Panc1 (cell line): ENCODE measurements around the gene FBF1. TPM values are rescaled to one million over a fixed set of nuclear protein-coding genes. Genes with fewer than 3 reads are reported as not detected.

ENCODE experiments used
- ATAC-seq: fragments of 200-7000 bp; cut with Tn5 transposase; 2 replicates; pipeline ENCODE4 v1.9.1; 2020; ENCODE audit warnings: mild to moderate bottlenecking, moderate library complexity
- BruUV-seq: library from RNA; stranded (reverse); fragments of 400-500 nt; replicated peaks from 2 replicates; lab custom pipeline; 2021; lab: Mats Ljungman, UMichigan
- CTCF ChIA-PET: fragments of 300-600 bp; sonication (Branson Sonifier 250); formaldehyde crosslinking; loops from one replicate; lab custom pipeline; 2022; ENCODE audit warnings: antibody characterized with exemption; lab: Charles Lee
- POLR2A ChIA-PET: fragments of 300-600 bp; sonication (Branson Sonifier 250); formaldehyde crosslinking; loops from one replicate; lab custom pipeline; 2022; ENCODE audit warnings: antibody characterized with exemption; lab: Charles Lee
- DNase-seq: peaks from one replicate; pipeline ENCODE4 v3.0.0-alpha.2; 2010; ENCODE audit warnings: low read depth, low spot score
- H3K27ac ChIP-seq: 2 replicates; pipeline ENCODE4 v1.5.1; 2011; ENCODE audit warnings: mild to moderate bottlenecking, low read length, inconsistent platforms
- H3K27me3 ChIP-seq: fragments of 200-500 bp; sonication (Bioruptor generic); 2 replicates; pipeline ENCODE4 v1.6.0; 2014; ENCODE audit warnings: low read length, inconsistent platforms; ENCODE audit not compliant: control insufficient read depth, insufficient read depth
- H3K36me3 ChIP-seq: fragments of 200-500 bp; sonication (Bioruptor generic); 2 replicates; pipeline ENCODE4 v1.5.1; 2014; ENCODE audit warnings: inconsistent platforms, mild to moderate bottlenecking, low read length, moderate library complexity; ENCODE audit not compliant: control insufficient read depth, insufficient read depth
- H3K4me1 ChIP-seq: 2 replicates; pipeline ENCODE4 v1.5.1; 2011; ENCODE audit warnings: inconsistent platforms, mild to moderate bottlenecking, low read length, moderate library complexity; ENCODE audit not compliant: control insufficient read depth, insufficient read depth
- H3K4me3 ChIP-seq, 2 experiments: 2 replicates each; pipeline ENCODE4 v1.5.1; 2011 to 2012; ENCODE audit warnings: low read depth in 2 of 2, low read length in 2 of 2, mild to moderate bottlenecking in 2 of 2, inconsistent platforms in 1 of 2, moderate library complexity in 1 of 2
- H3K9me3 ChIP-seq: fragments of 200-500 bp; sonication (Bioruptor generic); 2 replicates; pipeline ENCODE4 v1.5.1; 2014; ENCODE audit warnings: low read depth, mild to moderate bottlenecking, inconsistent platforms, low read length, moderate library complexity; ENCODE audit not compliant: control insufficient read depth, insufficient read depth
- CTCF ChIP-seq: fragments of 450-650 bp; IDR thresholded peaks from 2 replicates; pipeline ENCODE4 v1.5.1; 2017; ENCODE audit warnings: mild to moderate bottlenecking
- POLR2AphosphoS5 ChIP-seq: IDR thresholded peaks from 2 replicates; pipeline ENCODE4 v1.6.1; 2012; ENCODE audit warnings: mild to moderate bottlenecking, low read depth, low read length, moderate library complexity
- REST ChIP-seq, 2 experiments: IDR thresholded peaks; 2 replicates each; pipeline ENCODE4 v1.6.1; 2011 to 2012; ENCODE audit warnings: low read depth in 2 of 2, control low read depth in 1 of 2, low read length in 1 of 2, mild to moderate bottlenecking in 1 of 2, moderate library complexity in 1 of 2; ENCODE audit not compliant: insufficient read depth in 1 of 2
- SIN3A ChIP-seq: IDR thresholded peaks from 2 replicates; pipeline ENCODE4 v1.6.1; 2012; ENCODE audit warnings: low read depth, mild to moderate bottlenecking, low read length, moderate library complexity, borderline replicate concordance; ENCODE audit not compliant: insufficient read depth
- TCF7L2 ChIP-seq: IDR thresholded peaks from 2 replicates; pipeline ENCODE4 v1.6.1; 2011; ENCODE audit warnings: mild to moderate bottlenecking, low read depth, low read length, inconsistent platforms
- in situ Hi-C: cut with HindIII; loops from 2 replicates; pipeline ENCODE4 v1.10.0; 2016; ENCODE audit warnings: low sequenced_read_pairs, low pct_unique_long_range_greater_than_20kb
- intact Hi-C: fragments of 100-400 bp; cut with micrococcal nuclease; formaldehyde crosslinking; loops from one replicate; pipeline ENCODE4 v1.10.0; 2022; ENCODE audit not compliant: unreplicated experiment
- total RNA-seq: library from RNA; stranded (reverse); gene quantifications from one replicate; pipeline ENCODE4 v1.2.1, GENCODE V29; 2021; ENCODE audit not compliant: unreplicated experiment

The FBF1 gene
- total RNA-seq, 1 experiment from 2014 or later: 32.5 TPM

GRCh38 chr17:75899353-75899752 lies 41.5 kb downstream of the FBF1 start:
- in situ Hi-C loops: no loop called here
- Histone ChIP-seq H3K27ac (no peak overlapping the region), H3K9me3 (no peaks in the 10 kb centered on the region), H3K4me1 (peaks cover 26% of the 10 kb centered on the region), H3K36me3 (peaks cover 12% of the 10 kb centered on the region), H3K27me3 (no peaks in the 10 kb centered on the region), H3K4me3 (no peak overlapping the region)
- ChIA-PET POLR2A (no interaction called here), CTCF (no interaction called here)
- no TSS peak for BruUV-seq
- no peak for DNase-seq
- ATAC-seq: no peak
- TF ChIP-seq TCF7L2: no peak
- no peak for TF ChIP-seq REST (IDR thresholded peaks at IDR 0.05; ENCODE audit: insufficient read depth in 1 of 2, low read depth in 2 of 2, low read length in 1 of 2)
- no peak for TF ChIP-seq CTCF
- TF ChIP-seq SIN3A: no peak
- TF ChIP-seq POLR2AphosphoS5: no peak
- intact Hi-C loops: no loop called here

- Histone ChIP-seq H3K4me3 (no peak overlapping the region), H3K27ac (no peak overlapping the region), H3K4me1 (peaks cover 25% of the 10 kb centered on the region), H3K36me3 (peaks cover 7% of the 10 kb centered on the region), H3K27me3 (no peaks in the 10 kb centered on the region), H3K9me3 (no peaks in the 10 kb centered on the region)
- no peak for ATAC-seq
- DNase-seq: no peak
- no peak for TF ChIP-seq CTCF
- no peak for TF ChIP-seq TCF7L2
- no peak for TF ChIP-seq REST (IDR thresholded peaks at IDR 0.05; ENCODE audit: insufficient read depth in 1 of 2, low read depth in 2 of 2, low read length in 1 of 2)
- TF ChIP-seq SIN3A: no peak
- no peak for TF ChIP-seq POLR2AphosphoS5
- CTCF ChIA-PET: no interaction called here
- POLR2A ChIA-PET: interaction anchor here (1.2 kb wide), 1 partner anchor 20 kb away, joined by 3 read pairs; the partner anchor contains the start of gene TRIM47
- in situ Hi-C loops (no loop called here), intact Hi-C loops (no loop called here)
- no TSS peak for BruUV-seq
Observed at GRCh38 chr17:75898791-75899190, 42.1 kb downstream of the FBF1 start.
